Stimulated activated CD4-positive, alpha-beta T cell treated with anti-CD3 and anti-CD28 coated beads, Interleukin-4, amount 100 ng/mL, for 24 hours (primary cell): Measurements from ENCODE around the gene SH2D3C.
"Not testable (repeated sequence)": the region's sequence is repeated elsewhere in the genome, so short reads cannot be mapped to it uniquely, and the experiment has no call there.

Source experiments
- DNase-seq: peaks from one replicate; pipeline ENCODE4 v3.0.0-alpha.2; 2020

Gene SH2D3C

GRCh38 chr9:127785023-127785932 is 6.8 kb upstream of the SH2D3C start:
- peak; percentile 85 for DNase-seq

- DNase-seq = peak; percentile 64
Observed at GRCh38 chr9:127783111-127784008, 4.9 kb upstream of the SH2D3C start.

GRCh38 chr9:127781806-127782205 is 3.3 kb upstream of the SH2D3C start:
- DNase-seq = no peak

GRCh38 chr9:127780909-127781308 is 2.4 kb upstream of the SH2D3C start:
- not testable (repeated sequence) for DNase-seq

- DNase-seq = no peak
Observed at GRCh38 chr9:127780126-127780885, 1.8 kb upstream of the SH2D3C start.

- peak; percentile 75 for DNase-seq
Observed at GRCh38 chr9:127779136-127779981, 893 bp upstream of the SH2D3C start.

GRCh38 chr9:127777368-127777980 is 992 bp downstream of the SH2D3C start:
- DNase-seq = no peak

- DNase-seq = no peak
Observed at GRCh38 chr9:127776924-127777289, 1.6 kb downstream of the SH2D3C start.

GRCh38 chr9:127776195-127776923 is 2.1 kb downstream of the SH2D3C start:
- peak; percentile 77 for DNase-seq

- DNase-seq = no peak
Observed at GRCh38 chr9:127773981-127774380, 4.5 kb downstream of the SH2D3C start.

GRCh38 chr9:127773272-127773671 is 5.2 kb downstream of the SH2D3C start:
- no peak for DNase-seq

GRCh38 chr9:127772603-127773002 is 5.9 kb downstream of the SH2D3C start:
- no peak for DNase-seq

- no peak for DNase-seq
Observed at GRCh38 chr9:127771570-127772189, 6.8 kb downstream of the SH2D3C start.

GRCh38 chr9:127770905-127771569 is 7.4 kb downstream of the SH2D3C start:
- peak; percentile 96 for DNase-seq

GRCh38 chr9:127770583-127770904 is 7.9 kb downstream of the SH2D3C start:
- DNase-seq = no peak

GRCh38 chr9:127769929-127770582 is 8.4 kb downstream of the SH2D3C start:
- no peak for DNase-seq

- DNase-seq = no peak
Observed at GRCh38 chr9:127769101-127769500, 9.4 kb downstream of the SH2D3C start.

GRCh38 chr9:127768698-127769097 is 9.8 kb downstream of the SH2D3C start:
- no peak for DNase-seq

- DNase-seq = no peak
Observed at GRCh38 chr9:127767909-127768331, 10.5 kb downstream of the SH2D3C start.
